Immature natural killer cell (primary cell): ENCODE measurements around the gene DAB2IP. TPM values are rescaled to one million over a fixed set of nuclear protein-coding genes. Genes with fewer than 3 reads are reported as not detected.
"Not testable (repeated sequence)": the region's sequence is repeated elsewhere in the genome, so short reads cannot be mapped to it uniquely, and the experiment has no call there.

Source experiments
- DNase-seq, 3 donors: peaks; one replicate each; pipeline ENCODE4 v3.0.0; 2022; ENCODE audit warnings: mixed read lengths in 1 of 3
- H3K27ac Mint-ChIP-seq, 6 donors: one replicate each; pipeline ENCODE4 v1.8.0; 2020; ENCODE audit warnings: mixed read lengths in 6 of 6, mild to moderate bottlenecking in 5 of 6, inconsistent platforms in 4 of 6, moderate library complexity in 3 of 6
- H3K27me3 Mint-ChIP-seq, 3 donors: one replicate each; pipeline ENCODE4 v1.8.0; 2020 to 2021; ENCODE audit warnings: low read depth in 3 of 3, mild to moderate bottlenecking in 3 of 3, mixed read lengths in 3 of 3, moderate library complexity in 3 of 3, inconsistent platforms in 1 of 3
- H3K36me3 Mint-ChIP-seq, 3 donors: one replicate each; pipeline ENCODE4 v1.8.0; 2020; ENCODE audit warnings: mixed read lengths in 3 of 3, inconsistent platforms in 2 of 3, mild to moderate bottlenecking in 2 of 3
- H3K4me1 Mint-ChIP-seq, 2 donors: one replicate each; pipeline ENCODE4 v1.8.0; 2020; ENCODE audit warnings: inconsistent platforms in 2 of 2, mild to moderate bottlenecking in 2 of 2, mixed read lengths in 2 of 2, moderate library complexity in 1 of 2
- H3K4me3 Mint-ChIP-seq, 5 donors: one replicate each; pipeline ENCODE4 v1.8.0; 2020; ENCODE audit warnings: mild to moderate bottlenecking in 5 of 5, mixed read lengths in 5 of 5, inconsistent platforms in 3 of 5, moderate library complexity in 3 of 5
- H3K9me3 Mint-ChIP-seq, 6 donors: one replicate each; pipeline ENCODE4 v1.8.0; 2020; ENCODE audit warnings: mild to moderate bottlenecking in 6 of 6, mixed read lengths in 6 of 6, inconsistent platforms in 4 of 6, moderate library complexity in 3 of 6
- polyA plus RNA-seq, 3 donors: library from polyadenylated mRNA; unstranded; fragments of 300-500 nt; fragmentation: Illumina TruSeq; gene quantifications; one replicate each; pipeline ENCODE4 v1.2.3, GENCODE V29; 2021

The DAB2IP gene
- polyA plus RNA-seq, 3 donors from 2014 or later = 0.06 to 1.1 TPM; not detected in 1

- H3K4me1 Mint-ChIP-seq = peaks cover 46 to 54% of the 10 kb centered on the region in 2 donors
- H3K4me3 Mint-ChIP-seq = peak overlapping the region; percentile 30 to 74 (median 50)
- no peaks in the 10 kb centered on the region for H3K36me3 Mint-ChIP-seq
- peak overlapping the region in 1 of 6 donors; percentile 39 for H3K27ac Mint-ChIP-seq
- H3K9me3 Mint-ChIP-seq = no peaks in the 10 kb centered on the region
- peaks cover 2 to 17% (median 10%) of the 10 kb centered on the region in 3 donors for H3K27me3 Mint-ChIP-seq
- DNase-seq = peak in 2 of 3 donors; percentile 44 to 45
Measured at GRCh38 chr9:121735065-121735792, 83.8 kb downstream of the DAB2IP start.

- Mint-ChIP-seq H3K27ac (no peak overlapping the region), H3K4me1 (peaks cover 44 to 53% of the 10 kb centered on the region in 2 donors), H3K36me3 (no peaks in the 10 kb centered on the region), H3K9me3 (no peaks in the 10 kb centered on the region), H3K4me3 (peak overlapping the region; percentile 66 to 84 (median 70)), H3K27me3 (peaks cover 2 to 17% (median 10%) of the 10 kb centered on the region in 3 donors)
- no peak for DNase-seq
Measured at GRCh38 chr9:121735793-121736770, 84.6 kb downstream of the DAB2IP start.

GRCh38 chr9:121736934-121737462, 85.6 kb downstream of the DAB2IP start:
- Mint-ChIP-seq H3K9me3 (no peaks in the 10 kb centered on the region), H3K4me1 (peaks cover 38 to 44% of the 10 kb centered on the region in 2 donors), H3K4me3 (peak overlapping the region; percentile 59 to 84 (median 70)), H3K27ac (peak overlapping the region in 1 of 6 donors; percentile 34), H3K36me3 (no peaks in the 10 kb centered on the region), H3K27me3 (peaks cover 2 to 12% (median 10%) of the 10 kb centered on the region in 3 donors)
- DNase-seq = no peak

DNA sequence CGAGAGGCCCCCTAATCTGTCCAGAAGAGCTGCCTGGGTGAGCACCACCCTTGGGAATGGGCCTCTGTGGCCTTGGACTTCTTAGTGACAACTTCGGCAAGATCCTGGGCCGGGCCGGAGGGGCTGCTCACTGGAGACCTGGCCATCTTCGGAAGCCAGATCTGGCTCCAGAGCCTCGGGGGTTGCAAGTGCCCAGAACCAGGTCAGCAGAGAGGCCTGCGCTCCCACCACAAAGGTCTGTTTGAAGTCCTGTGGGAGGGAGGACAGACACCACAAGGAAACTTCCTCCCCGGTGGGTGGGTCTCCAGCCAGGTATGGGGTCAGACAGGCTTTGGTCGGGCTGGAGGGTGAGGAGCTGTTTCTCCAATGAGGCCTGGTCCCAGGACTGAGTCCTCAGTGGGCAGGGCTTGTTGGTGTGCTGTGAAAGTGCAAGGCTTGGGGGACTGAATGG, 86.1 kb downstream of the DAB2IP start:
- Mint-ChIP-seq H3K27ac (no peak overlapping the region), H3K36me3 (no peaks in the 10 kb centered on the region), H3K4me1 (peaks cover 33 to 39% of the 10 kb centered on the region in 2 donors), H3K4me3 (peak overlapping the region in 1 of 5 donors; percentile 4), H3K27me3 (peaks cover 2 to 12% (median 11%) of the 10 kb centered on the region in 3 donors), H3K9me3 (no peaks in the 10 kb centered on the region)
- no peak for DNase-seq

DNA sequence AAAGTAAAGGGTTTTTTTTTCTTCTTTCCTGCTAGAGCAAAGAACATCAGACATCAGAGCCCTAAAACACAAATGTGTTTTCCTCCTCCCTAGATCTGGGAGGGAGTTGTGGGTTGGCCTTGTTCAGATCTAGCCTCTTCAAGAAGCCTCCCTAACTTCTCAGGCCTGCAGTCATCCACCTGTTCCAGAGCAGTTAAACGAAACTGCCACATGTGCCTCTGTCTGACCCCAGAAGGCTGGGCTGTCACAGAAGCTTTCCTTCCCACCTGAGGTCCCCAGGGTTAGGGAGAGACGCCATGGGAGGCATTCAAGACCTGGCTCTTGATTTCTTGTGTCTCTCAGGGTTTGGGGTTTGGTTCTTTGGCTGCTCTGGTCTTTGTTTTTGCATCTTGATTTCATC, 87.0 kb downstream of the DAB2IP start:
- no peak for DNase-seq
- Mint-ChIP-seq H3K9me3 (no peaks in the 10 kb centered on the region), H3K36me3 (no peaks in the 10 kb centered on the region), H3K27ac (no peak overlapping the region), H3K4me1 (peaks cover 24 to 30% of the 10 kb centered on the region in 2 donors), H3K4me3 (no peak overlapping the region), H3K27me3 (peaks cover 2 to 14% (median 9%) of the 10 kb centered on the region in 3 donors)

DNA sequence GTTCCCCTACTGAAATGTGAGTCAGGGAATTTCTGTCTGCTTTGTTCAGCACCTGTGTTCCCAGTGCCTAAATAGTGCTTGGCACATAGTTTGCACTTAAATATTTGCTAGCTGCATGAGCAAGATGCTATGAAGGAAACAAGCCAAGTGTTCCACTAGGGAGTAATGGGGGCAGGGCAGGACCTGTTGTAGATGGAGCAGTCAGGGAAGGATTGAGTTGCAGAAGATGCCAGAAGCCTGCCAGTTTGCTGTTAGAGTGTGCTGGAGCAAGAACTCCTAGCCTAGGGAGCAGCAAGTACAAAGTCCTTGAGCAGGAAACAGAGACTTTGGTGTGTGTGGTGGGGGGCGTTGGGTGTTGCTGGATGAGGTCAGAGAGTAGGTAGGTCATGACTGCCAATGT, 87.5 kb downstream of the DAB2IP start:
- H3K27ac Mint-ChIP-seq = no peak overlapping the region
- H3K4me1 Mint-ChIP-seq = peaks cover 20 to 25% of the 10 kb centered on the region in 2 donors
- H3K36me3 Mint-ChIP-seq = no peaks in the 10 kb centered on the region
- no peak overlapping the region for H3K4me3 Mint-ChIP-seq
- H3K27me3 Mint-ChIP-seq = peaks cover 2 to 14% (median 9%) of the 10 kb centered on the region in 3 donors
- H3K9me3 Mint-ChIP-seq = no peaks in the 10 kb centered on the region
- no peak for DNase-seq

DNA sequence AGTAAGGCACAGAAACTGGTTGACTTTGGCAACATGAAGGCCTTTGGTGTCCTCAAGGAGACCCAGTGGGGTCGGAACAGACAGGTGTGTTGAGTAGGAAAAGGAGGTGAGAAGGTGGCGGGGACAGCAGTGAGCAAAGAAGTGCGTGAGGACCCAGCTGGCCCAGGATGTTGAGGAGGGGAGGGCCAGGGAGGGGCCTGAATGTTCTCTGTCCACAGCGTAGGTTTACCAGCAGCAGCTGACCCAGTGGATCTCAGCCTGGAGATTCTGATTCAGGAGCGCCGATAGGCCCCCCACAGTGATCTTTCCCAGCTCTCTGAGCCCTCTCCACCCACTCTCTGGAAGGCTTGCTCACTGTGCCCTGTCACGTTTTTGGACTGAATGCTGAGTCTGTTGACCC, 88.5 kb downstream of the DAB2IP start:
- DNase-seq = no peak
- H3K4me3 Mint-ChIP-seq = no peak overlapping the region
- no peaks in the 10 kb centered on the region for H3K36me3 Mint-ChIP-seq
- H3K27me3 Mint-ChIP-seq = peaks cover 2 to 14% (median 8%) of the 10 kb centered on the region in 3 donors
- H3K4me1 Mint-ChIP-seq = peaks cover 15 to 19% of the 10 kb centered on the region in 2 donors
- H3K27ac Mint-ChIP-seq = no peak overlapping the region
- no peaks in the 10 kb centered on the region for H3K9me3 Mint-ChIP-seq

GRCh38 chr9:121741228-121741918, 89.9 kb downstream of the DAB2IP start:
- Mint-ChIP-seq H3K9me3 (no peaks in the 10 kb centered on the region), H3K36me3 (no peaks in the 10 kb centered on the region)

DNA sequence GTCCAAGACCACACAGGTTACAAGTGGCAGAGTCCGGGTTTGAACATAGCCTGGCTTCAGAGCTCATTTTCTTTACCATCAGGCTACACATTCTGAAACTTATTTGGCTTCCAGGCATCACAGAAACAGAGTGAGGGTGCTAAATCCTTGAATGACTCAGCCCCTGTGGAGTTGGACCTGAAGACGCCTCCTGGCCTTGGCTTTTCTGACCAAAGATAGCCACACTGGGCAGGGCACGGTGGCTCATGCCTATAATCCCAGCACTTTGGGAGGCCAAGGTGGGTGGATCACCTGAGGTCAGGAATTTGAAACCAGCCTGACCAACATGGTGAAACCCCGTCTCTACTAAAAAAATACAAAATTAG, 90.5 kb downstream of the DAB2IP start:
- DNase-seq, H3K9me3 Mint-ChIP-seq, H3K4me1 Mint-ChIP-seq, H3K4me3 Mint-ChIP-seq, H3K27me3 Mint-ChIP-seq, H3K27ac Mint-ChIP-seq, H3K36me3 Mint-ChIP-seq: not testable (repeated sequence)

More at GRCh38 chr9:121741228-121741918, 89.9 kb downstream of the DAB2IP start:
- no peak for DNase-seq
- no peak overlapping the region for H3K27ac Mint-ChIP-seq
- H3K4me3 Mint-ChIP-seq = no peak overlapping the region
- H3K4me1 Mint-ChIP-seq = peaks cover 7% of the 10 kb centered on the region in 2 donors
- H3K27me3 Mint-ChIP-seq = peaks cover 0 to 14% (median 4%) of the 10 kb centered on the region in 3 donors

GRCh38 chr9:121742923-121743322, 91.5 kb downstream of the DAB2IP start:
- no peak for DNase-seq
- peaks cover 0 to 1% (median 0%) of the 10 kb centered on the region in 3 donors for H3K36me3 Mint-ChIP-seq
- H3K4me1 Mint-ChIP-seq = peaks cover 4 to 10% of the 10 kb centered on the region in 2 donors
- no peak overlapping the region for H3K27ac Mint-ChIP-seq
- H3K27me3 Mint-ChIP-seq = peaks cover 0 to 6% (median 0%) of the 10 kb centered on the region in 3 donors
- H3K9me3 Mint-ChIP-seq = no peaks in the 10 kb centered on the region
- no peak overlapping the region for H3K4me3 Mint-ChIP-seq

DNA sequence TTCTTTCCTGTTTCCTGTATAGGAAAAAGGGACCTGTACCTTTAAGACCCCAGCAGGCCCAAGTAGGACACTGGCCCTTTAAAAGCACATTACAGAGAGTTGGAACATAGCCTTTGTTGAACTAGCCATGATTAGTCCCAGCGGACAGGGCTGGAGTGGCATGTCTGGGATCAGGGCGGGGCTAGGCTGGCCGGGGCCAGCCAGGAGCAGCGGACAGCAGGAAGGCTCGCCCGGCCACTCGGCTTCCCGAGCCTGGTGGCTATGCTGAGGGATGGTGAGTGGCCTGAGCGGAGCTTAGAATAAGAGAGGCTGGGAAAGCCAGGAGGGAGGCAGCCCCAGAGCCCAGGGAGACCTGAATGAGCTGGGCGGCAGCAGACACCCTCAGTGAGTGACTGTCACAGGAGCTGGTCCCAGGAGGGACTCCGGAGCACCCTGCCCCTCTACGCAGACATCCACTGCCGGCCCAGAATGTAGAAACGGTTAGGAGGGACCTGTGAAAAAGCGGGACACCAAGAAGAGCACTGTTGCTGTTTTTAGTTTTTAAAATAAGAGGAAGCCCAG, 92.1 kb downstream of the DAB2IP start:
- Mint-ChIP-seq H3K27ac (no peak overlapping the region), H3K4me1 (peaks cover 10 to 16% of the 10 kb centered on the region in 2 donors), H3K9me3 (no peaks in the 10 kb centered on the region), H3K27me3 (peaks cover 0 to 6% (median 0%) of the 10 kb centered on the region in 3 donors), H3K4me3 (no peak overlapping the region), H3K36me3 (peaks cover 0 to 3% (median 0%) of the 10 kb centered on the region in 3 donors)
- DNase-seq = no peak

GRCh38 chr9:121744002-121744686, 92.7 kb downstream of the DAB2IP start:
- H3K9me3 Mint-ChIP-seq = no peaks in the 10 kb centered on the region

More at GRCh38 chr9:121744002-121744686, 92.7 kb downstream of the DAB2IP start:
- H3K4me1 Mint-ChIP-seq = peaks cover 10 to 18% of the 10 kb centered on the region in 2 donors
- no peak overlapping the region for H3K4me3 Mint-ChIP-seq
- peaks cover 0 to 3% (median 0%) of the 10 kb centered on the region in 3 donors for H3K36me3 Mint-ChIP-seq
- DNase-seq = peak in 1 of 3 donors; percentile 18
- H3K27ac Mint-ChIP-seq = no peak overlapping the region
- H3K27me3 Mint-ChIP-seq = peaks cover 0 to 6% (median 0%) of the 10 kb centered on the region in 3 donors
